Large intestine (tissue), 3 donors: ENCODE results near the gene PIM1. TPM values are rescaled to one million over a fixed set of nuclear protein-coding genes. Genes with fewer than 3 reads are reported as not detected.
"Not testable (repeated sequence)": the region's sequence is repeated elsewhere in the genome, so short reads cannot be mapped to it uniquely, and the experiment has no call there.

Source experiments
- DNase-seq, 2 donors: peaks; one replicate each; pipeline versions ENCODE4 v3.0.0 to v3.0.0-alpha.2; 2013
- H3K27ac ChIP-seq: one replicate; pipeline ENCODE4 v1.5.1; 2013; ENCODE audit warnings: low read length
- H3K27me3 ChIP-seq: 2 replicates; pipeline ENCODE4 v1.6.1; 2013; ENCODE audit warnings: low read length; ENCODE audit not compliant: control insufficient read depth, insufficient read depth
- H3K36me3 ChIP-seq: 2 replicates; pipeline ENCODE4 v1.6.1; 2013; ENCODE audit warnings: low read length; ENCODE audit not compliant: control insufficient read depth, insufficient read depth
- H3K4me1 ChIP-seq: one replicate; pipeline ENCODE4 v1.6.1; 2013; ENCODE audit warnings: low read length; ENCODE audit not compliant: control insufficient read depth, insufficient read depth
- H3K4me3 ChIP-seq: one replicate; pipeline ENCODE4 v1.5.1; 2013; ENCODE audit warnings: low read length
- H3K9me3 ChIP-seq: one replicate; pipeline ENCODE4 v1.6.1; 2013; ENCODE audit warnings: mild to moderate bottlenecking, low read depth, low read length, moderate library complexity; ENCODE audit not compliant: control insufficient read depth
- WGBS: methylation state at CpG from one replicate; pipeline ENCODE4 v1.1.5; 2013; ENCODE audit warnings: low lambda C conversion rate; ENCODE audit not compliant: insufficient coverage; 5-methylcytosine and 5-hydroxymethylcytosine counted together
- polyA plus RNA-seq: library from polyadenylated mRNA; unstranded; fragments of 120-200 nt; gene quantifications from one replicate; pipeline ENCODE4 v1.2.1, GENCODE V29; 2013

Gene PIM1
- polyA plus RNA-seq, 1 donor, result 71.3 TPM

DNA sequence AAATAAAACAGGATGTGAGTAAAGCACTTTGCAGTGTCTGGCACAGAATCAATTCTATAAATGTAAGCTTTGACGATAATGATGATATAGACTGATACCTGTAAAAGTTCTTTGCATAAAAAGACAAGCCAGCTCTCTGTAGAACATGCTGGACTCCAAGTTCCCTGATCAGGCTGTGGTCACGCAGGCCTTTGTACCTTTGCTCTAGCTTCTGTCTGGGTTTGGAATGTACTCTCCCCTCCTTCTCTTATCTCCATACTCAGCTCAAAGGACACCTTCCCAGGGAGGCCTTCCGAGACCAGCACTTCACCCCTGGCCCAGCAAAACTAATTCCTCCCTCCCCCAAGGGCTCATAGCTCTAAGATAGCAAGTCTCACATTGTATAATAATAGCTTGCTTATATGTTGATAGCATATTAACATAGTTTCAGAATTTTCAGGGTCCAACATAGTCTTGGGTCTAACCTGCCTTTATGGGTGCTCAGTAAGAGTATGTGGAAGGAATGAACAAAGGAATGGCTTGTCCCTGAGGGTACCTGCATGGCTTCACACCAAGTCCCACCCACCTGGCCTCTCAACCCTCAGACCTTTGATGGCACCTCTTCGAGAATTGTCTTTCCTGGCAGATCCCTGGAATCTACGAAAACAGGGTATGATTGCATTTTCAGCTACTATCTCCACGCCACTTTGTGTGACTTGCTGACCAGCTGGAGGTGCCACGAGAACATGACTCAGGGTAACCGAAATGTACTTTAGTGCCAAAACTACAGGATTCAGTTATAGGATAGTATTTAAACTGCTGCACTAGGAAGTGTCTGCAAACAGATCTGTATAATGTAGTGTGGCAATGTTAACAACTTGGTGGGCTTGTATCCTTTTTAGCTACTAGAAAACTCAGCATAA, 41.7 kb upstream of the PIM1 start:
- Histone ChIP-seq H3K27ac (peak overlapping the region; percentile 91), H3K9me3 (no peaks in the 10 kb centered on the region), H3K36me3 (no peaks in the 10 kb centered on the region), H3K4me1 (peaks cover 58% of the 10 kb centered on the region), H3K27me3 (no peaks in the 10 kb centered on the region), H3K4me3 (no peak overlapping the region)
- DNase-seq, result peak; percentile 91 to 96
- WGBS, result 30% methylated on average over 2 of the region's 8 CpGs

DNA sequence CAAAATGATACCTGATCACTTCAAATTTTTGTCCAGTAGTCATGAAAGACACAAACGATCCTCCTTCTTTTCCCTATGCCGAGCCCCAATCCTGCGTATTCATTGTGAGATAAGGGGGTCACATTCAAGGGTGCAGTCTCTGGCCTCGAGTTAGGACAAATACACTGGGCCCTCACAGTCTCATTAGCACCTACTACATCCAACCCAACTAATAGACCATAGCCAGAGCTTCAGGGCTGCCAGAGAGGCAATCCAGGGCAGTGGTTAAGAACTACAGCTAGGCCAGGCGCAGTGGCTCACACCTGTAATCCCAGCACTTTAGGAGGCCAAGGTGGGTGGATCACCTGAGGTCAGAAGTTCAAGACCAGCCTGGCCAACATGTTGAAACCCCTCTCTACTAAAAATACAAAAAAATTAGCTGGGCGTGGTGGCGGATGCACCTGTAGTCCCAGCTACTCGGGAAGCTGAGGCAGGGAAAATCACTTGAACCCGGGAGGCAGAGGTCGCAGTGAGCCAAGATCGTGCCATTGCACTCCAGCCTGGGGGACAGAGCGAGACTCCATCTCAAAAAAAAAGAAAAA, 41.0 kb upstream of the PIM1 start:
- H3K9me3 ChIP-seq, H3K36me3 ChIP-seq, DNase-seq, H3K27me3 ChIP-seq, H3K4me3 ChIP-seq: not testable (repeated sequence)
- peaks cover 59% of the 10 kb centered on the region for H3K4me1 ChIP-seq
- H3K27ac ChIP-seq, result peak overlapping the region; percentile 91
- no CpG with 5 or more reads among the region's 12 CpGs for WGBS

GRCh38 chr6:37129566-37129965, 40.4 kb upstream of the PIM1 start:
- no CpG with 5 or more reads among the region's 5 CpGs for whole genome bisulfite sequencing
- Histone ChIP-seq H3K27me3 (no peaks in the 10 kb centered on the region), H3K27ac (peak overlapping the region; percentile 91), H3K4me3 (no peak overlapping the region), H3K36me3 (no peaks in the 10 kb centered on the region), H3K4me1 (peaks cover 65% of the 10 kb centered on the region), H3K9me3 (no peaks in the 10 kb centered on the region)
- DNase-seq, result no peak

DNA sequence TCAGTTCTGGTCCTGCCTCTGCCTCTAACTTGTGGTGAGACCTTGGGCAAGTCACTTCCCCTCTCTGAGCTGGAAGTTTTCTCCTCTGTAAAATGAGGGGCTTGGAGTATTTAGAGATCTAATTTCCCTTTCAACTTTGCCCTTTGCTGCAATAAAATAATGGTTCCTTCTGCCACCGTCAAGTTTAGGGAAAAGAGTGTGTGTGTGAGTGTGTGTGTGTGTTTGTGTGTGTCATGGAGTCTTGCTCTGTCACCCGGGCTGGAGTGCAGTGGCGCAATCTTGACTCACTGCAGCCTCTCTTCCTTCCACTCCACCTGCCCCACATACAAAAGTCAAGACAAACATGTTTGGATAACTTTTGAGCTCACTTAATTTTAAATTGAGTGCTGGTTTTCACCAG, 39.2 kb upstream of the PIM1 start:
- no peaks in the 10 kb centered on the region for H3K36me3 ChIP-seq
- H3K4me1 ChIP-seq, result peaks cover 76% of the 10 kb centered on the region
- peak in 1 of 2 donors; percentile 70 for DNase-seq
- no CpG with 5 or more reads among the region's 3 CpGs for WGBS
- H3K9me3 ChIP-seq, result no peaks in the 10 kb centered on the region
- no peak overlapping the region for H3K4me3 ChIP-seq
- no peaks in the 10 kb centered on the region for H3K27me3 ChIP-seq
- H3K27ac ChIP-seq, result peak overlapping the region; percentile 68

DNA sequence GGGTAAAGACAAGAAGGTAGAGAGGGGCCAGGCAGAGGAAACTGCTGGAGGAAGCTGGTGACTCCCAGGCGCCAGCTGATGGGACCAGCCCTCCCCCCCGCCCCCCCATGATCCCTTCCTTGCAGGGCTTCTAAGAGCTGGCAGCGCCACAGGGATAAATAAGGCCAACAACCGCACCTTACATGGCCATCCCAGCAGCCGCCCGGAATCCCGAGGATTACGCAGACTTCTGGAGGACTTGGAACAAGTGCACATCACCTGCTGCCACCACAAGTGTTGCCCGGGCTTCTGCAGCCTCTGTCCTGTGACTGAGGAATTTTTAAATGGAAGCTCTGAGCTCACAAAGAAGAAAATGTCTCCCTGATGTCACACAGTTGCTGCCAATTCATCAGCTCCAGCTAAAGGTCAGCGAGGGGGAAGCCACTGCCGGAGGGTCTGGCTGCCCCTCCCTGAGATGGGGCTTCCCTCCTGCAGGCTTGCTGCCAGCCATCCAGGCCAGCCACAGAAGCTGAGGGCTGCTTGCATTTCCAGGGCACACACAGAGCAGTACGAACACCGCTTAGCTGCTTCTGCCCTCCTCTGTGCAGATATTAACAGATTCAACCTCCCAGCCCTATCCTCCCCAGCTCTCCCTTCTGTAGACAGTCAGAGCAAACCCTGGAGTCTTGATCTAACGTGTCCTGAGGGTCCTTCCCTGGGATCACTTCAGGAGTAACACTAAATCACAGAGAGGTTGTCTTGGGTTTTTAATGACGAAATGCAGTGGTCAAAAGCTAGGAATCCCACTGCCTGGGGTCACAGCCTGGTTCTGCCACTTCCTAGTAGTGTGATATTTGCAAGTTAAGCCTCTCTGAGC, 38.6 kb upstream of the PIM1 start:
- Histone ChIP-seq H3K27me3 (no peaks in the 10 kb centered on the region), H3K27ac (peak overlapping the region; percentile 68), H3K4me3 (no peak overlapping the region), H3K4me1 (peaks cover 75% of the 10 kb centered on the region), H3K9me3 (no peaks in the 10 kb centered on the region), H3K36me3 (no peaks in the 10 kb centered on the region)
- peak in 1 of 2 donors; percentile 63 for DNase-seq
- no CpG with 5 or more reads among the region's 15 CpGs for WGBS

DNA sequence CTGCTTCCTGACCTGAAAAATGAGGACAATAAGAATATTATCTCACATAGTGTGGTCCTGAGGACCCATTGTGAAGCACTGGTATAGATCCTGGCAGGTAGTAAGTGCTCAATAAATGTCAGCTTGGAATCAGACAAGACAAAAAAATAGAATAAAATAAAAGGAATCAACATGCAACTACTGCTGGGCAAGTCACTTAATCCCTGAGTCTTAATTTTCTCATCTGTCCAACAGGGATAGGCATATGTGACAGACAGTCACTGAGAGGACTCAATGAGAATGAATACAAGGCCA, 38.0 kb upstream of the PIM1 start:
- no peaks in the 10 kb centered on the region for H3K36me3 ChIP-seq
- H3K9me3 ChIP-seq, result no peaks in the 10 kb centered on the region
- no peak overlapping the region for H3K4me3 ChIP-seq
- DNase-seq, result no peak
- H3K27me3 ChIP-seq, result no peaks in the 10 kb centered on the region
- H3K4me1 ChIP-seq, result peaks cover 76% of the 10 kb centered on the region
- peak overlapping the region; percentile 68 for H3K27ac ChIP-seq

- peak overlapping the region; percentile 27 for H3K27ac ChIP-seq
- no peaks in the 10 kb centered on the region for H3K36me3 ChIP-seq
- no CpG with 5 or more reads among the region's 8 CpGs for WGBS
- H3K27me3 ChIP-seq, result no peaks in the 10 kb centered on the region
- no peaks in the 10 kb centered on the region for H3K9me3 ChIP-seq
- DNase-seq, result no peak
- H3K4me3 ChIP-seq, result no peak overlapping the region
- peaks cover 72% of the 10 kb centered on the region for H3K4me1 ChIP-seq
These were observed 35.9 kb upstream of the PIM1 start for GRCh38 chr6:37134036-37134395.

- H3K36me3 ChIP-seq, result no peaks in the 10 kb centered on the region
- 70% methylated on average over 2 of the region's 11 CpGs for WGBS
- no peak overlapping the region for H3K4me3 ChIP-seq
- no peaks in the 10 kb centered on the region for H3K27me3 ChIP-seq
- peak in 1 of 2 donors; percentile 62 for DNase-seq
- H3K9me3 ChIP-seq, result no peaks in the 10 kb centered on the region
- H3K4me1 ChIP-seq, result peaks cover 67% of the 10 kb centered on the region
- peak overlapping the region; percentile 27 for H3K27ac ChIP-seq
These were observed 35.4 kb upstream of the PIM1 start for GRCh38 chr6:37134396-37135191.

GRCh38 chr6:37135835-37136694, 33.9 kb upstream of the PIM1 start:
- H3K4me1 ChIP-seq, result peaks cover 55% of the 10 kb centered on the region
- no peaks in the 10 kb centered on the region for H3K36me3 ChIP-seq
- H3K27ac ChIP-seq, result peak overlapping the region; percentile 90
- H3K9me3 ChIP-seq, result no peaks in the 10 kb centered on the region
- H3K4me3 ChIP-seq, result no peak overlapping the region
- no peaks in the 10 kb centered on the region for H3K27me3 ChIP-seq
- DNase-seq, result peak; percentile 48 to 82
- 0% methylated on average over 1 of the region's 9 CpGs for WGBS
